ENCODE results near the gene TMEM255A.

Gene TMEM255A

GRCh38 chrX:120250522-120251271 is 60.6 kb downstream of the TMEM255A start, which contains the start of gene ZBTB33:
Gene ZBTB33 (plus strand): TSS chrX:120250812. CDS start chrX:120253416, 2,604 bp downstream.
- Histone ChIP-seq H3K4me3 (peak within 1 kb of the TSS; percentile 76), H3K36me3 (peaks cover 25% of the 10 kb centered on the region), H3K4me1 (peaks cover 9% of the 10 kb centered on the region; the same call in 1 of the 2 replicates), H4K20me1 (peaks cover 16% of the 10 kb centered on the region; the same call in 1 of the 2 replicates), H3K9ac (peak within 1 kb of the TSS; percentile 92), H3K27me3 (no peaks in the 10 kb centered on the region), H3K27ac (peak within 1 kb of the TSS; percentile 94), H3K4me2 (peak within 1 kb of the TSS; percentile 69), H3K9me3 (no peaks in the 10 kb centered on the region)
- TF ChIP-seq Cebpa-rat (IDR thresholded peaks at IDR 0.05), result no peak

DNA sequence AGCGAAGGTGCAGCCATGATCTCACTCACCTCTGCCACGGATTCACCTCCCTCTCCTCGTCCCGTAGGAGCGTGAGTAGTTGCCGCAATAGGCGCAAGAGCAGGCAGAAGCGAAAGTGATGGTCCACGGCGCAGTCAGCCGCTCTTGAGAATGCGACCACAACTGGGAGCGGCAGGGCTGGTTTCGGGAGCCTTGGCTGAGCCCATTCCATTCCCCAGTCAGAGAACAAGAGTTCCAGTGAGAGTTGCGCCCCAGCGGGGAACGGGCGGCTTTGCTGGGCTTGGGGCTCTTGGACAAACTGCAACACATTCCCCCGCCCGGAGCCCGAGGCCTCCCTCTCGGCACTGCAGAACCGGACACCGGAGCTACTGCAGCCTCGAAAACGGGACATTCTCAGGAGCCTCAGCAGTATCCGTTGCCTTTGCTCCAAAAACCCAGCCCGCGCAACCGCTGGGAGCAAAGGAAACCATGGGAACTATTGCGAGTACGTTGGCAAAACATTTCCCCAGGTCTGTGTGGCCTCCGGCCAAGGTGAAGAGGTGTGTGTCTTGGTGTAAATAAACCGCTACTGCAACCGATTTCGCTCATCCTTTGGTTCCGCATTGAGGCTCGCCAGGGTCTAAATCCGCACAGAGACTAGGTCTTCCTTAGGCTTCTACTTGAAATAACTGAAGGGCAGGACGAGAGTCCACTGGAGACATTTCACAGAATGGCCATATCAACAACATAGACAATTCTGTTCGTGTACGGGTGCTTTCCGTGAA is 66.3 kb downstream of the TMEM255A start:
- Histone ChIP-seq H3K4me3 (peak overlapping the region; percentile 73), H3K27me3 (no peaks in the 10 kb centered on the region), H3K27ac (peak overlapping the region; percentile 50), H4K20me1 (no peaks in the 10 kb centered on the region), H3K36me3 (no peaks in the 10 kb centered on the region), H3K9me3 (no peaks in the 10 kb centered on the region), H3K9ac (peak overlapping the region; percentile 76), H3K4me2 (peak overlapping the region; percentile 70), H3K4me1 (peaks cover 13% of the 10 kb centered on the region)
- no peak for TF ChIP-seq Cebpa-rat (IDR thresholded peaks at IDR 0.05)

DNA sequence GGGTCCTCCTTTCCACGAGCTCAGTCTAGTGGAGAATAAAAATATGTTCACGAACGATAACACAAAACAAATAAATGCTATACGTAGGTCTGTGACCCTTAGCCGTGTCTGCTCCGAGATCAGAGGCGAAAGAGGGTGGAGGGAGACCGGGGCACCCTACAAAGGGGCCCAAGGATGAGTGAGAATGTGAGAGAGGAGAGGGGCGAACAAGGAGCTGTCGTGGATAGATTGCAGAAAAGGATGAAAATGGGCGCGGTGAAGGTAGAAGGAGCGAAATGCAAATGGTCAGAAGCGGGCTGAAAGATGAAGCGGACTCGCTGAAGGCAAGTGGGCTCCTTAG is 66.9 kb downstream of the TMEM255A start:
- Histone ChIP-seq H3K27me3 (no peaks in the 10 kb centered on the region), H3K4me1 (peaks cover 13% of the 10 kb centered on the region), H3K36me3 (no peaks in the 10 kb centered on the region), H3K4me2 (peak overlapping the region; percentile 70), H3K9ac (peak overlapping the region; percentile 76), H3K27ac (peak overlapping the region; percentile 50; the same call in 1 of the 2 replicates), H3K4me3 (peak overlapping the region; percentile 73), H3K9me3 (no peaks in the 10 kb centered on the region), H4K20me1 (no peaks in the 10 kb centered on the region)
- TF ChIP-seq Cebpa-rat (IDR thresholded peaks at IDR 0.05), result no peak

DNA sequence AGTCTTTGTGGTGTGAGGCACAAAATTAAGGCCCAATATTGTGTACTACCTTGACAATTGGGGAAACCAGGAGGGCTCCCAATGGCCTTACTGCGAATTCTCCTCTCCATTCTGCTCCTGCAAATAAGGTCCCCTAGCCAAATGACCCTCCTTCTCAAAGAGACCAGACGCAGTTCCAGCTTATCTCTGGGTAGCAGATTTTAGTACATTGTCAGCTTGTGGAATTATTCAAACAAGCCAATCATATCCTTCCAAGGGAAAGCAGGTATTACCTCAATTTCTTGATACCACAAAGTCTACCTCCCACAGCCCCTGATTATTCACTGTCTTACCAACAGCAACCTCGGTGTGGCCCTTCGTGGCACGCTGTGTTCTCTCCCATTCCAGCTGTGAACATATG is 68.4 kb downstream of the TMEM255A start:
- peak overlapping the region; percentile 70 for H3K4me2 ChIP-seq

GRCh38 chrX:120238933-120239332 is 72.3 kb downstream of the TMEM255A start:
- Histone ChIP-seq H4K20me1 (no peaks in the 10 kb centered on the region), H3K4me3 (no peak overlapping the region), H3K4me1 (peaks cover 11% of the 10 kb centered on the region), H3K27me3 (no peaks in the 10 kb centered on the region), H3K27ac (no peak overlapping the region), H3K9me3 (no peaks in the 10 kb centered on the region), H3K4me2 (no peak overlapping the region), H3K36me3 (0 out of 2 replicates have a peak, but pooled peaks cover 5% of the 10 kb centered on the region), H3K9ac (no peak overlapping the region)
- TF ChIP-seq Cebpa-rat (IDR thresholded peaks at IDR 0.05), result no peak

More for the DNA sequence above, 68.4 kb downstream of the TMEM255A start:
- Histone ChIP-seq H3K36me3 (0 out of 2 replicates have a peak, but pooled peaks cover 5% of the 10 kb centered on the region), H3K27ac (no peak overlapping the region), H4K20me1 (no peaks in the 10 kb centered on the region), H3K27me3 (no peaks in the 10 kb centered on the region), H3K9me3 (no peaks in the 10 kb centered on the region), H3K4me3 (no peak overlapping the region), H3K4me1 (peaks cover 13% of the 10 kb centered on the region), H3K9ac (no peak overlapping the region)
- no peak for TF ChIP-seq Cebpa-rat (IDR thresholded peaks at IDR 0.05)

DNA sequence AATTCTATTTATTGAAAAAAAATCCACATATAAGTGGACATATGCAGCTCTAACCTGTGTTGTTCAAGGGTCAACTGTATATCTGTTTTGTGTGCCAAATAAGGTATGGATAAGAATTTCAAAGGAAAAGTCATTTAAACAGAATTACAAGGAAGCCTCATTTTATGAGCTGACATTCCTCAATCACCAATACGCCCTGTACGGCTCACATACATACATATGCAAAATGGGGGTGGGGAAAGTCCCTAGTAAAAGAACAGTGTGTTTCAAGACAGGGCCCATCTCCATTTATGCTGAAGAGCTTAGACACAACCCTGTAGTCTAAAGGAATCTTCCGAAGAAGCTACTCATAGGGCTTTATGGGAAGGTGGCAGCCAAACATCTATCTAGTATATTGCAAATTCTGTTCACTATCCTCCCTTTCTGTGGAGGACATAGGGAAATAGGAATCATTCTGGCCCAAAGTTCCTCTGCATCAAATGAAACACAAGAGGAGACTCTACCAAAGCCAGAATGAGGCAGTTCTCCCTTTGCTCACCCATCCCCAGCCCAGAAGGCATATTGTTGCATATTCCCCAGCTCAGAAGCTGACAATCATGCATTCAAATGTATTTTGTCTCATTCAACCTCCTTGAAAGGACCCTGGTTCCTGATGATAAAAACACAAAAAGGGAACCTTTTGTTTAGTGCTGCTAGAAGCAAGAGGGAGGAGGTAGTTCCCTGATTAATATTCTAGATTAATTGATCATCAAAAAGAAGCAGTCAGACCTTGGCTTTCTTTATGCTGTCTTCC is 74.4 kb downstream of the TMEM255A start:
- Histone ChIP-seq H3K4me1 (no peaks in the 10 kb centered on the region), H3K27ac (no peak overlapping the region), H3K36me3 (0 out of 2 replicates have a peak, but pooled peaks cover 5% of the 10 kb centered on the region), H3K27me3 (no peaks in the 10 kb centered on the region), H3K4me2 (no peak overlapping the region), H3K9ac (no peak overlapping the region), H3K4me3 (no peak overlapping the region), H4K20me1 (no peaks in the 10 kb centered on the region), H3K9me3 (peaks cover 8% of the 10 kb centered on the region)
- no peak for TF ChIP-seq Cebpa-rat (IDR thresholded peaks at IDR 0.05)

DNA sequence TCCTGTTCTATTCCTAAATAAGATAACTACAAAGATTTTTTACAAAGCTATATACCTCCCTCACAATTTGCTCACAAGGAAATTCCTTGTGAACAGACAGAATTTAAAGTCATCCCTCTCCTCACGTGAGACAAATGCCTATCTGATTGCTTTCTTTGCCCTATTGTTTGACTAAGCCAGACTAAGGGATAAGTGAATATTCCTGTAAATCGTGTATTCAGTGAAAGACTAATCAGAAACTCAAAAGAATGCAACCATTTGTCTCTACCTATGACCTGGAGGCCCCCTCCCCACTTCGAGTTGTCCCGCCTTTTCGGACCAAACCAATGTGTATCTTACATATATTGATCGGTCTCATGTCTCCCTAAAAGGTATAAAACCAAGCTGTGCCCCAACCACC is 76.0 kb downstream of the TMEM255A start:
- Histone ChIP-seq H3K4me2 (no peak overlapping the region), H3K36me3 (0 out of 2 replicates have a peak, but pooled peaks cover 5% of the 10 kb centered on the region), H3K27me3 (no peaks in the 10 kb centered on the region), H3K4me3 (no peak overlapping the region), H4K20me1 (no peaks in the 10 kb centered on the region), H3K4me1 (no peaks in the 10 kb centered on the region), H3K9me3 (peaks cover 16% of the 10 kb centered on the region), H3K27ac (no peak overlapping the region), H3K9ac (no peak overlapping the region)
- no peak for TF ChIP-seq Cebpa-rat (IDR thresholded peaks at IDR 0.05)

DNA sequence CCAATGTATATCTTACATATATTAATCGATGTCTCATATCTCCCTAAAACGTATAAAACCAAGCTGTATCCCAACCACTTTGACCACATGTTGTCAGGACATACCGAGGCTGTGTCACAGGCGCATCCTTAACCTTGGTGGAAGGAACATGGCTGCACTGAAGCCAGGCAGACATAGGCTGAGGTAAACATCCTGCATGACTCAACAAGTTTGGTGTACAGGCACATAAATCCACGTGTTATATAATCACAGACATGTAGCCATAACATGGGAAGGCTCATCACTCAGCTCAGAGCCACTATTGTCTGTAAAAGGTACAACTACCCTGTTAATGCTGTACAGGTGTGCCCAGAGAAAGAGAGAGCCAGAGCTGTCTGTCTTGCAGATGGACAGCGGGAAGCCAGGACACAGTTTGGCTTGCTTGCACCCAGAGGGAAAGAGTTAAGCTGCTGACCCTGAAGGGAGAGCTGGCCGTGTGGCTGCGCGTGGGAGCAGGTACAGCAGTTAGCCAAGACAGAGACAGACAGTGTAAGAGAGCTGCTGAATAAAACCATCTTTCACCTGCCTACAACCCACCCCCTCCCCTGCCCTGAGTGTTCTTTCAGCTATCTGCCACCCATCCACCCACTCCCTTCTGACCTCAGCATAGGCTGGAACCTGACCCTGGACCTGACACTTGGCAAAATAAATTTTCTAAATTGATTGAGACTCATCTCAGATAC is 82.9 kb downstream of the TMEM255A start:
- Histone ChIP-seq H3K4me1 (no peaks in the 10 kb centered on the region), H4K20me1 (no peaks in the 10 kb centered on the region), H3K9ac (no peak overlapping the region), H3K36me3 (peaks cover 7% of the 10 kb centered on the region; the same call in 1 of the 2 replicates), H3K27me3 (no peaks in the 10 kb centered on the region), H3K27ac (no peak overlapping the region), H3K4me3 (no peak overlapping the region), H3K4me2 (no peak overlapping the region), H3K9me3 (peaks cover 18% of the 10 kb centered on the region)
- no peak for TF ChIP-seq Cebpa-rat (IDR thresholded peaks at IDR 0.05)

DNA sequence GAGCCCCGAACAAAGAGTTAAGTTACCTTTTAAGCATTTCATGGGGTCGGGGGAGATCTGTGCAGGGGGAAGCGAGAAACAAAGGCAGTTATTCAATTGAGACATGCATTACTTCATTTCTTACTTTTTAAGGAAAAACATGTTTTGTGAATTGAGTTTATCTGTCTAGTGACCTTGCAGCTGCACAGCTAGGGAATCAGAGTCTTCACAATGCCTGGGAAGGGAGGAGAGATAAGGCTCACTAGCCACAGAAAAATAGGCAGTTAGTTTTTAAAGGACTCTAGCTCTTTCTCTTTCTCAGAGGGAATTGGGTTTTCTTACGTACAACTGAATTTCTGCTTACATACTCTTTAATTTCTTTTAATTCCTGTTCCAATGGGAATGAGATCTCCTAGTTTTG is 86.9 kb downstream of the TMEM255A start:
- Histone ChIP-seq H3K27ac (no peak overlapping the region), H3K4me1 (no peaks in the 10 kb centered on the region), H4K20me1 (no peaks in the 10 kb centered on the region), H3K27me3 (no peaks in the 10 kb centered on the region), H3K4me2 (no peak overlapping the region), H3K9ac (no peak overlapping the region), H3K4me3 (no peak overlapping the region), H3K9me3 (peaks cover 4% of the 10 kb centered on the region; the same call in 1 of the 2 replicates), H3K36me3 (peaks cover 10% of the 10 kb centered on the region; the same call in 1 of the 2 replicates)
- TF ChIP-seq Cebpa-rat (IDR thresholded peaks at IDR 0.05), result no peak

Data from BLaER1 (cell line).